GM08714 (cell line): ENCODE measurements around the gene ZBED1.
"Not testable (repeated sequence)": the region's sequence is repeated elsewhere in the genome, so short reads cannot be mapped to it uniquely, and the experiment has no call there.

ENCODE experiments used
- H3K4me3 ChIP-seq: fragments of 200-500 bp; sonication (Bioruptor generic); 2 replicates; pipeline ENCODE4 v1.5.1; 2014; ENCODE audit warnings: mild to moderate bottlenecking, low read length, inconsistent platforms
- ZNF274 ChIP-seq: IDR thresholded peaks from 2 replicates; pipeline ENCODE4 v1.6.1; 2012; ENCODE audit warnings: mild to moderate bottlenecking, low read depth, low read length

Gene ZBED1

DNA sequence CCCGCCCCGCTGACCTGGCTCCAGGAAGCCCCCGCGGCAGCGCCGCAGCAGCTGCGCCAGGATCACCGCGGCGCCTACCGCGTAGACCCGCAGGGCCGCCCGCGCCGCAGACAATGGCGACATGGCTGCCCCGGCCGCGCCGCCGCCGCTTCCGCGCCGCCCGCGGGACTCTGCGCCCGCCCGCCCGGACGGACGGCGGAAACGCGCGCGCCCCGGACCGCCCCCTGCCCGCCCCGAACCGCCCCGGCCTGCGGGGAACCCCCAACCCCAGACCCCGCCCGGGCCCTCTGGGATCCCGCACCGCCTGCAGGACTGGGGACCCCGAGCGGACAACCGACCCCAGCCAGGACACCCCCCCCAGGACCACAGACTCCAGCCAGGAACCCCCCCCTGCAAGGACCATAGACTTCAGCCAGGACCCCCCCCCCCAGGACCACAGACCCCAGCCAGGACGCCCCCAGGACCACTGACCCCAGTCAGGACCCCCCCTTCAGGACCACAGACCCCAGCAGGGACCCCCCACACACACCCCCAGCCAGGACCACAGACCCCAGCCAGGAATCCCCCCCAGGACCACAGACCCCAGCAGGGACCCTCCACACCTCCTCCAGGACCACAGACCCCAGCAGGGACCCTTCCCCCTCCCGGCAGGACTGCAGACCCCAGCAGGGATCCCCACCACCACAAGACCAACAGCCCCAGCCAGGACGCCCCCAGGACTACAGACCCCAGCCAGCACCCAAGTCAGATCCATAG is at the start of gene ZBED1, which contains the start of gene DHRSX:
TSS of gene ZBED1 (minus strand) at position 174 of the 756 bp plus-strand sequence. CDS start 10,257 bp downstream, outside the sequence.
TSS of gene DHRSX (minus strand) at position 174 of the 756 bp plus-strand sequence. CDS start at position 123, 51 bp downstream.
- H3K4me3 ChIP-seq, result peak within 1 kb of the TSS; percentile 80
- TF ChIP-seq ZNF274, result no peak

- H3K4me3 ChIP-seq, result no peak overlapping the region
- no peak for TF ChIP-seq ZNF274
Observed at GRCh38 chrX:2549876-2550275, 49.1 kb upstream of the ZBED1 start.

DNA sequence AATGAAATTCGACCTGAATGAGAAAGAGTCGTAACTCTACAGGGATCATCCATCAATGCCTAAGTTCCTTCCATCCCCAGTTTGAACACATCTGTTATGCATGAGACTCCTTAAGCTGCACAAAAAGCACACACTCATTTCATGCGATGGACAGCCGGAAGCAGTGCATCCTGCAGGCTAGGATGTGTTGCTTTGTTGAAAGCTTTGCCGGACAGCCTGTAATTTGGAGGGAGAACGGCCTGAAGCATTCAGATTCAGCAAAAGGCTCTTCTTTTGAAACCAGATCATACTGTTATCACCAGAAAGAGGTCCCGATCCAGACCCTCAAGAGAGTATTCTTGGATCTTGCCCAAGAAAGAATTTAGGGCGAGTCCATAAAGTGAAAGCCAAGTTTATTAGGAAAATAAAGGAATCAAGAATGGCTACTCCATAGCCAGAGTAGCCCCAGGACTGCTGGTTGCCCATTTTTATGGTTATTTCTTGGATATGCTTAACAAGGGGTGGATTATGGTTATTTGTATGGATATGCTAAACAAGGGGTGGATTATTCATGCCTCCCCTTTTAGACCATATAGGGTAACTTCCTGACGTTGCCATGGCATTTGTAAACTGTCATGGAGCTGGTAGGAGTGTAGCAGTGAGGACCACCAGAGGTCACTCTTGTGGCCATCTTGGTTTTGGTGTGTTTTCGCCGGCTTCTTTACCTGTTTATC is 48.1 kb upstream of the ZBED1 start:
- TF ChIP-seq ZNF274, result no peak
- no peak overlapping the region for H3K4me3 ChIP-seq

DNA sequence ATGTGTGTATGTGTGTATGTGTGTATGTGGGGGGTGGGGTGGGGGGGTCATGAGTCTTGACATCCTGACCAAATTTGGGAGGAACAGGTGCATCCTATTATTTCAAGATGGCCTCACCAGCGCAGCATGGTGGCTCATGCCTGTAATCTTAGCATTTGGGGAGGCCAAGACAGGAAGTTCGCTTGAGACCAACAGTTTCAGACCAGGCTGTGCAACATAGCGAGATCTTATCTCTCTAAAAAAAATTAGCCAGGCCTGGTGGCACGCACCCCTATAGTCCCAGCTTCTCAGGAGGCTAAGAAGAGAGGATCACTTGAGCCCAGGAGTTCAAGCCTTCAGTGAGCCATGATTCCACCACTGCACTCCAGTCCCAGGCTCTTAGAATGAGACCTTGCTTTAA is 47.0 kb upstream of the ZBED1 start:
- no peak overlapping the region for H3K4me3 ChIP-seq
- TF ChIP-seq ZNF274, result no peak

DNA sequence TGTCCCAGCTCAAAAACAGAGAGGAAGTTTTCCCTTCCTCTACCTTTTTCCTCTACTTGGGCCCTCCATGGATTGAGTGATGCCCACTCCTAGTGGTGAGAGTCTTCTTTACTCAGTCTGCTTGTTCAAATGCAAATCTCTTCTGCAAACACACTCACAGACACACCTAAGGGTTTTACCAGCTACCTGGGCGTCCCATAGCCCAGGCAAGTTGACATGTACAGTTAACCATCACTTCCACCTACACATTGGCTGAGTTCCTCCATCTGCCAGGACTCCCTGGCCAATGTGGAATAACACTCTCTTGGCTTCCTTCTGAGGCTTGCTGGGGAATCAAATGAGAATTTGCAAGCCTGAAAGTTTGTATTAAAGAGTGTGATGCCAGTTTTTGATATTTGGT is 45.7 kb upstream of the ZBED1 start:
- H3K4me3 ChIP-seq, result no peak overlapping the region
- TF ChIP-seq ZNF274, result no peak

DNA sequence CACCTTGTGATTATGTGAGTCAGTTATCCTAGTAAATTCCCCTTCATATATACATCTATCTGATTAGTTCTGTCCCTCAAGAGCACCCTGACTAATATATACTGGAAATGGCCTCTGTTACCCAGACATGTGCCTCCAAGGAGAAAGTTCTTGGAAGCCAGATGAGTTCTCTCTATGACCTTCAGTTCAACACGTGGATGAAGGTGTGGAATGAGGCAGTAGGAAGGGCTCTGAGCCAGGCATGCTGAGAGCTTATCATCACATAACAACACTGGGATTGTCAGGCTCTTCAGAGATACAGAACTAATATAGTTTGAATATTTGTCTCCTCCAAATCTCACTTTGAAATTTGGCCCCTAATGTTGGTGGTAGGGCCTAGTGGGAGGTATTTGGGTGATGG is 44.4 kb upstream of the ZBED1 start:
- TF ChIP-seq ZNF274, result no peak
- H3K4me3 ChIP-seq, result no peak overlapping the region

GRCh38 chrX:2542826-2543521 is 42.2 kb upstream of the ZBED1 start:
- H3K4me3 ChIP-seq, result no peak overlapping the region
- no peak for TF ChIP-seq ZNF274

GRCh38 chrX:2541603-2542002 is 40.8 kb upstream of the ZBED1 start:
- TF ChIP-seq ZNF274, result no peak
- no peak overlapping the region for H3K4me3 ChIP-seq

DNA sequence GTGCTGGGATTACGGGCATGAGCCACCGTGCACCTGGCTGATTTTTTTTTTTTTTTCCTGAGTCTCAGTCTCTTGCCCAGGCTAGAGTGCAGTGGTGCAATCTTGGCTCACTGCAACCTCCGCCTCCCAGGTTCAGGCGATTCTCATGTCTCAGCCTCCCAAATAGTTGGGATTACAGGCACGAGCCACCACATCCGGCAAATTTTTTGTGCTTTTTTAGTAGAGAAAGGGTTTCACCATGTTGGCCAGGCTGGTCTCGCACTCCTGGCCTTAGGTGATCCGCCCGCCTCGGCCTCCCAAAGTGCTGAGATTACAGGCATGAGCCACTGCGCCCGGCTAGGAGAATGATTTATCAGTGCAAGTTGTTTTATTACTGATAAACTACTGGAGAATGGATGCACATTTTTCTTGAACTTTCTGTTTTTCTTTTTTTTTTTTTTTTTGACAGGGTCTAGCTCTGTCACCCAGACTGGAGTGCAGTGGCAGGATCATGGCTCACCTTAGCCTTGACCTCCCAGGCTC is 39.7 kb upstream of the ZBED1 start:
- H3K4me3 ChIP-seq, result no peak overlapping the region
- no peak for TF ChIP-seq ZNF274

- no peak for TF ChIP-seq ZNF274
- no peak overlapping the region for H3K4me3 ChIP-seq
Observed at GRCh38 chrX:2539586-2539985, 38.8 kb upstream of the ZBED1 start.

GRCh38 chrX:2538031-2538757 is 37.4 kb upstream of the ZBED1 start:
- no peak for TF ChIP-seq ZNF274
- H3K4me3 ChIP-seq, result no peak overlapping the region

DNA sequence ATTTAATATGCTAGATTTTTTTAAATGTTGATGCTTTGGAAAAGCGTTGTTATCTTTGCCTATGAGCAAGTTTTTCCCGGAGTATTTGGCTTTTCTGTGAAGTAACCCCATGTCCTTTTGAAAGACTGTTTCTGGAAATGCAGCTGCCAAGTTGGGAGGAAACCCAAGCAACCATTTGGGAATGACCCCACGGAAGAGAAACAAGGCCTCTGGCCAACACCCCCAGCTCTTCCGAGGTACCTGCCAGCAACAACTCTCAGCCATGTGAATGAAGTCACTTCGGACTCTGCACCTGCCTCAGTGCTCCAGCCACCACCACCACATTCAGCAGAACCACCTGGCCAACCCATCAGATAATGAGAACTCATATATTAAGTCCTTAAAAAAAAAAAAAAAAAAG is 36.2 kb upstream of the ZBED1 start:
- no peak for TF ChIP-seq ZNF274
- no peak overlapping the region for H3K4me3 ChIP-seq

GRCh38 chrX:2536141-2536540 is 35.4 kb upstream of the ZBED1 start:
- H3K4me3 ChIP-seq, result no peak overlapping the region
- TF ChIP-seq ZNF274, result no peak

DNA sequence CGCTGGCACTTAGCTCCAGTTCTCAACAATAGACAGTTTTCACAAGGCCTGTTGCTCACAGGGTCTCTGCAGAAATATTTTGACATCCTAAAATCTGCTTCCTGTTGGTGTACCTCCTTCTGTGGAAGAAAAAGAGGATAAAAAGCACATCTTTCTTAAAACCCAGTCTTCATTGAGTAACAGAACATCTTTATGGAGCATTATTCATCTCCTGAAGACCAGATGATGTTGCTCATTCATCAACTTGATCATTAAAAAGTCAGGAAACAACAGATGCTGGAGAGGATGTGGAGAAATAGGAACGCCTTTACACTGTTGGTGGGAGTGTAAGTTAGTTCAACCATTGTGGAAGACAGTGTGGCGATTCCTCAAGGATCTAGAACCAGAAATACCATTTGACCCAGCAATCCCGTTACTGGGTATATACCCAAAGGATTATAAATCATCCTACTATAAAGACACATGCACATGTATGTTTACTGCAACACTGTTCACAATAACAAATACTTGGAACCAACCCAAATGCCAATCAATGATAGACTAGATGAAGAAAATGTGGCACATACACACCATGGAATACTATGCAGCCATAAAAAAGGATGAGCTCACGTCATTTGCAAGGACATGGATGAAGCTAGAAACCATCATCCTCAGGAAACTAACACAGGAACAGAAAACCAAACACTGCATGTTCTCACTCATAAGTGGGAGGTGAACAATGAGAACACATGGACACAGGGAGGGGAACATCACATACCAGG is 33.7 kb upstream of the ZBED1 start:
- H3K4me3 ChIP-seq, result not testable (repeated sequence)
